Loucy (cell line): ENCODE measurements around the gene GADL1.

Experiments
- H2AFZ ChIP-seq: fragments of 200-600 bp; sonication (generic); 2 replicates; pipeline ENCODE4 v1.6.0; 2016; ENCODE audit warnings: antibody characterized with exemption, mild to moderate bottlenecking, low read length, moderate library complexity
- H3F3A ChIP-seq: fragments of 200-600 bp; 2 replicates; pipeline ENCODE4 v1.6.0; 2016; ENCODE audit warnings: antibody characterized with exemption, low read depth, mild to moderate bottlenecking
- H3K27me3 ChIP-seq: fragments of 200-600 bp; sonication (generic); 2 replicates; pipeline ENCODE4 v1.6.1; 2014; ENCODE audit warnings: low read length, mild to moderate bottlenecking; ENCODE audit not compliant: insufficient read depth, poor library complexity, severe bottlenecking
- H3K36me3 ChIP-seq: fragments of 200-600 bp; sonication (generic); 2 replicates; pipeline ENCODE4 v1.6.1; 2016; ENCODE audit warnings: low read length; ENCODE audit not compliant: insufficient read depth
- H3K4me1 ChIP-seq: fragments of 200-600 bp; sonication (generic); 2 replicates; pipeline ENCODE4 v1.5.1; 2014; ENCODE audit warnings: low read length, mild to moderate bottlenecking; ENCODE audit not compliant: insufficient read depth, poor library complexity, severe bottlenecking
- H3K4me2 ChIP-seq: fragments of 200-600 bp; sonication (generic); 2 replicates; pipeline ENCODE4 v1.6.0; 2014; ENCODE audit warnings: antibody characterized with exemption, low read length, low read depth, mild to moderate bottlenecking; ENCODE audit not compliant: poor library complexity, severe bottlenecking
- H3K4me3 ChIP-seq: fragments of 200-600 bp; sonication (generic); 2 replicates; pipeline ENCODE4 v1.5.1; 2014; ENCODE audit warnings: low read length, mild to moderate bottlenecking, mixed read lengths; ENCODE audit not compliant: poor library complexity, severe bottlenecking
- H3K79me2 ChIP-seq: fragments of 200-600 bp; sonication (generic); 2 replicates; pipeline ENCODE4 v1.6.1; 2014; ENCODE audit warnings: low read length; ENCODE audit not compliant: insufficient read depth
- H3K9ac ChIP-seq: fragments of 200-600 bp; sonication (generic); 2 replicates; pipeline ENCODE4 v1.6.0; 2014; ENCODE audit warnings: mild to moderate bottlenecking, low read depth, low read length, moderate library complexity; ENCODE audit not compliant: poor library complexity, severe bottlenecking
- H3K9me2 ChIP-seq: fragments of 200-600 bp; sonication (generic); replicated peaks from 2 replicates; pipeline ENCODE4 v1.6.1; 2016; ENCODE audit warnings: low read depth, low read length, mixed read lengths
- H3K9me3 ChIP-seq: fragments of 200-600 bp; sonication (generic); 2 replicates; pipeline ENCODE4 v1.6.1; 2014; ENCODE audit warnings: mild to moderate bottlenecking, antibody characterized with exemption, low read length, low read depth; ENCODE audit not compliant: insufficient read depth
- H4K20me1 ChIP-seq: fragments of 200-600 bp; sonication (generic); 2 replicates; pipeline ENCODE4 v1.6.0; 2014; ENCODE audit warnings: antibody characterized with exemption, low read length, mild to moderate bottlenecking; ENCODE audit not compliant: insufficient read depth, poor library complexity, severe bottlenecking
- CTCF ChIP-seq: fragments of 200-600 bp; sonication (generic); conservative IDR thresholded peaks from 2 replicates; pipeline ENCODE4 v1.5.1; 2014; ENCODE audit warnings: mild to moderate bottlenecking, antibody characterized with exemption, low read length
- EZH2phosphoT487 ChIP-seq: fragments of 200-600 bp; IDR thresholded peaks from 2 replicates; pipeline ENCODE4 v1.6.1; 2018; ENCODE audit warnings: antibody characterized with exemption, mild to moderate bottlenecking, moderate library complexity, borderline replicate concordance

GADL1 gene

GRCh38 chr3:30875505-30875904 lies 19.0 kb downstream of the GADL1 start:
- Histone ChIP-seq H3K9me3 (no peaks in the 10 kb centered on the region), H3K36me3 (no peaks in the 10 kb centered on the region), H3K9ac (no peak overlapping the region), H3K9me2 (no peaks in the 10 kb centered on the region), H3K4me2 (no peak overlapping the region), H4K20me1 (no peaks in the 10 kb centered on the region), H3K27me3 (no peaks in the 10 kb centered on the region), H3F3A (no peaks in the 10 kb centered on the region), H3K4me3 (no peak overlapping the region), H2AFZ (no peak overlapping the region), H3K4me1 (no peaks in the 10 kb centered on the region), H3K79me2 (no peaks in the 10 kb centered on the region)
- no peak for TF ChIP-seq CTCF
- TF ChIP-seq EZH2phosphoT487, result no peak

- Histone ChIP-seq H3K4me1 (no peaks in the 10 kb centered on the region), H3K9ac (no peak overlapping the region), H4K20me1 (no peaks in the 10 kb centered on the region), H3K4me3 (no peak overlapping the region), H3K9me2 (no peaks in the 10 kb centered on the region), H3K79me2 (no peaks in the 10 kb centered on the region), H3K27me3 (no peaks in the 10 kb centered on the region), H3K36me3 (no peaks in the 10 kb centered on the region), H2AFZ (no peak overlapping the region), H3K9me3 (no peaks in the 10 kb centered on the region), H3K4me2 (no peak overlapping the region), H3F3A (no peaks in the 10 kb centered on the region)
- TF ChIP-seq EZH2phosphoT487, result no peak
- no peak for TF ChIP-seq CTCF
These were observed 20.8 kb downstream of the GADL1 start for GRCh38 chr3:30873671-30874070.

DNA sequence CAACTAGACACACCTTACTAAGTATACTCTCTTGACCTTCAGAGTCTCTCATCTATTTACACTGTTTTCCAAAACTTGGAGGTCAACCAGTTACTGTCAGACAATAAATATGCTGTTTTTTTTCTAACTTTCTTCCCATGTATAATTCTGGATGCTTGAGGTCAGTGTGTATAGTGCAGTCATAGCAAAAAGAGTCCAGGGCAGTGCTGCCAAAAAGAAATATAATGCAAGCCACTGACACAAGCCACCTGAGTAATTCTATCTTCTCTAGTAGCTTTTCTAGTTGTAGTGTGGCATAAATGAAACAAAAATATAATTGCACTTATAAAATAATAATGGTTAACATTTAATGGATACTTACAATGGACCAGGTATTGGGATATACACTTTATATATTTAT lies 21.6 kb downstream of the GADL1 start:
- no peaks in the 10 kb centered on the region for H3K4me1 ChIP-seq
- no peak overlapping the region for H3K9ac ChIP-seq
- H4K20me1 ChIP-seq, result no peaks in the 10 kb centered on the region
- H3K4me3 ChIP-seq, result no peak overlapping the region
- no peak overlapping the region for H2AFZ ChIP-seq
- no peaks in the 10 kb centered on the region for H3K9me3 ChIP-seq
- TF ChIP-seq EZH2phosphoT487, result no peak
- TF ChIP-seq CTCF, result no peak
- H3K27me3 ChIP-seq, result no peaks in the 10 kb centered on the region
- H3F3A ChIP-seq, result no peaks in the 10 kb centered on the region
- no peaks in the 10 kb centered on the region for H3K9me2 ChIP-seq
- no peak overlapping the region for H3K4me2 ChIP-seq
- no peaks in the 10 kb centered on the region for H3K79me2 ChIP-seq
- no peaks in the 10 kb centered on the region for H3K36me3 ChIP-seq
